ENCODE measurements around the gene KIRREL1.

DNA sequence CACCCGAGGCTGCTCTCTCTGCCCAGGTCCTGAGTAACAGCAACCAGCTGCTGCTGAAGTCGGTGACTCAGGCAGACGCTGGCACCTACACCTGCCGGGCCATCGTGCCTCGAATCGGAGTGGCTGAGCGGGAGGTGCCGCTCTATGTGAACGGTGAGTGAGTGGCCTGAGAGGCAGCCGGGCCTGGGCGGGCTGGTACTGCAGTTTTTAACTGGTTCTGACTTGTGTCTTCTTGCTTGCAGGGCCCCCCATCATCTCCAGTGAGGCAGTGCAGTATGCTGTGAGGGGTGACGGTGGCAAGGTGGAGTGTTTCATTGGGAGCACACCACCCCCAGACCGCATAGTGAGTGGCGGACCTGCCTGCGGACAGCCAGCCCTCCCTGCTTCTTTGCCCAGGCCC is 96.0 kb downstream of the KIRREL1 start:
- TF ChIP-seq POLR2A (IDR thresholded peaks at IDR 0.05; ENCODE audit: insufficient read depth in 1 of 2, low read depth in 2 of 2, low read length in 2 of 2) (no peak), ESRRA (CRISPR knock-in tag; IDR thresholded peaks at IDR 0.05; ENCODE audit: low read depth) (no peak), USF2 (IDR thresholded peaks at IDR 0.05; ENCODE audit: low read depth, low read length) (no peak), USF2 (CRISPR knock-in tag; IDR thresholded peaks at IDR 0.05; ENCODE audit: borderline replicate concordance) (no peak), NR2F6 (IDR thresholded peaks at IDR 0.05) (no peak), NR2F6 (CRISPR knock-in tag; IDR thresholded peaks at IDR 0.05) (no peak), SNAPC5 (CRISPR knock-in tag; IDR thresholded peaks at IDR 0.05; ENCODE audit: borderline replicate concordance) (no peak), BRCA1 (CRISPR knock-in tag; IDR thresholded peaks at IDR 0.05) (no peak), HDAC1 (CRISPR knock-in tag; IDR thresholded peaks at IDR 0.05) (no peak), ZNF138 (CRISPR knock-in tag; IDR thresholded peaks at IDR 0.05; ENCODE audit: low read depth) (no peak), HNF4A (CRISPR knock-in tag; IDR thresholded peaks at IDR 0.05) (no peak)

Measured in HepG2 (cell line).